GM12801 (cell line): ENCODE results near the gene R3HCC1L.

Experiments
- CTCF ChIP-seq: IDR thresholded peaks from one replicate; pipeline ENCODE4 v1.5.1; 2011; ENCODE audit warnings: control low read depth; ENCODE audit not compliant: insufficient read length; ENCODE audit errors: extremely low read depth

Gene R3HCC1L

GRCh38 chr10:98097175-98097574 is 37.3 kb upstream of the R3HCC1L start:
- no peak for TF ChIP-seq CTCF

- TF ChIP-seq CTCF: no peak
Measured at GRCh38 chr10:98097616-98098015, 36.8 kb upstream of the R3HCC1L start.

- TF ChIP-seq CTCF: no peak
Measured at GRCh38 chr10:98098247-98098646, 36.2 kb upstream of the R3HCC1L start.

- no peak for TF ChIP-seq CTCF
Measured at GRCh38 chr10:98100476-98100875, 34.0 kb upstream of the R3HCC1L start.

GRCh38 chr10:98101366-98101765 is 33.1 kb upstream of the R3HCC1L start:
- TF ChIP-seq CTCF: no peak

- TF ChIP-seq CTCF: no peak
Measured at GRCh38 chr10:98104125-98104524, 30.3 kb upstream of the R3HCC1L start.

- no peak for TF ChIP-seq CTCF
Measured at GRCh38 chr10:98106531-98106930, 27.9 kb upstream of the R3HCC1L start.

GRCh38 chr10:98107644-98108430 is 26.6 kb upstream of the R3HCC1L start:
- TF ChIP-seq CTCF: no peak
